D721Med (cell line): ENCODE data around the gene KCNN3.

Experiments used
- DNase-seq: peaks from one replicate; pipeline ENCODE4 v3.0.0; 2011; ENCODE audit warnings: low spot score; ENCODE audit not compliant: insufficient read length
- FAIRE-seq: peaks from 2 replicates; lab custom pipeline; 2011; peaks lifted over from hg19 to GRCh38; lab: Jason Lieb, UNC
- CTCF ChIP-seq: IDR thresholded peaks from 2 replicates; pipeline ENCODE4 v1.5.1; 2012; ENCODE audit warnings: mild to moderate bottlenecking, control low read depth; ENCODE audit not compliant: insufficient read depth; ENCODE audit errors: missing control alignments

Gene KCNN3

DNA sequence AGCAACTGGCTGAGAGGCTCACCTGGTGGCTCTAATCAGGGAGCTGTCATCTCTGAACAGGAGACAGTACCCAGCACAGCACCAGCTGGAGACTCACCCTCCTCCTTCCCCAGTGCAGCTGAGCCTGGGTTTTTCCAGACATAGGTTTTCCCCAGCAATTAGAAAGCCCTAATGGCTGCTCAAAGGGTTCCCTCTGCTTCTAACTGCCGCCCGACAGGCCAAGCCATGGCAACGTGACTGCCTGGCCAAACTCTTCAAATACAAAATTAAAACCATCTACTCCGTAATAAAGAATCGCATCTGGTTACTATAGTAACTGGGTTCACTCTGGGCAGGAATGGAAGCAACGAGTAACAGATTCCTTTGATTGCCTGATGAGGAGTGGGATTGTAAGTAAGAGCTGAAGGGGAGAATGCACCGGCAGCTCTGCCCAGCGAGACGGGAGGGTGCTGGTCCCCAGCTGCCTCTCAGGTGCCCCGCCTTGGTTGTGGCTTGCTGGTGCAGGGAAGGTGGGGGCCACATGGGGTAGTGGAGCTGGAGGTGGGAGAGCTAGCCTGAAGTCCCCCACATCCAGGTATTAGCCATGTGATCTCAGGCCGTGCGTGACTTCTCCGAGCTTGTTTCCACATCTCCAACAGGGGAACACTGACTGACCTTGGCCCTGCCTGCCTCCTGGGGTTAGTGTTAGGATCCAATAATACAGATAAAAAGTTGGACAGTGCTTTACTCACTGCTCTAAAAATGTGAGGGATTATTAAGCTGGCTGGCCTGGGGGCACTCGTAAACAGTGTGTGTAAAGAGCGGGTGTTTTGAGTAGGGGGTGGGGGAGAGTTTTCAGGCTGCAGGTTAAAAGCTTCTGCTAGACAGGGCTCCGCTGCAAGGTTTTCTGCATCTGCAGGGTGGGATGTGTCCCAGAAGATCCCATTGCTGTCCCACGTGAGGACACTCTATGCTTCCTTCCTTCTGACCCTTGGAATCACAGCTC, 94.2 kb downstream of the KCNN3 start:
- FAIRE-seq (no peak), DNase-seq (no peak)
- no peak for TF ChIP-seq CTCF

- no peak for DNase-seq
- no peak for TF ChIP-seq CTCF
- FAIRE-seq, result no peak
Observed at GRCh38 chr1:154774175-154774855, 95.8 kb downstream of the KCNN3 start.

- DNase-seq, result no peak
- FAIRE-seq, result no peak
- no peak for TF ChIP-seq CTCF
Observed at GRCh38 chr1:154773551-154773950, 96.5 kb downstream of the KCNN3 start.

- no peak for DNase-seq
- no peak for FAIRE-seq
- TF ChIP-seq CTCF, result peak; percentile 30
Observed at GRCh38 chr1:154772606-154773506, 97.2 kb downstream of the KCNN3 start.

- TF ChIP-seq CTCF, result no peak
- no peak for DNase-seq
- FAIRE-seq, result no peak
Observed at GRCh38 chr1:154772056-154772455, 98.0 kb downstream of the KCNN3 start.

GRCh38 chr1:154770897-154771594, 99.0 kb downstream of the KCNN3 start:
- DNase-seq (no peak), FAIRE-seq (no peak)

More at GRCh38 chr1:154770897-154771594, 99.0 kb downstream of the KCNN3 start:
- no peak for TF ChIP-seq CTCF
